ENCODE measurements around the gene SLC29A2.
A peak's percentile ranks its signal among the peaks of the same experiment; 100 is the strongest.

GRCh38 chr11:66386171-66387069, 14.9 kb upstream of the SLC29A2 start:
- TF ChIP-seq SALL2 (tag by site-specific recombination; IDR thresholded peaks at IDR 0.05; ENCODE audit: borderline replicate concordance) (no peak), ZNF629 (tag by site-specific recombination; IDR thresholded peaks at IDR 0.05) (no peak), ELK4 (IDR thresholded peaks at IDR 0.05; ENCODE audit: borderline replicate concordance, low read depth, low read length) (no peak), CTCF (tag by site-specific recombination; IDR thresholded peaks at IDR 0.05) (peak; percentile 50), ZBTB21 (tag by site-specific recombination; IDR thresholded peaks at IDR 0.05) (no peak), ZNF645 (tag by site-specific recombination; IDR thresholded peaks at IDR 0.05) (no peak), ZNF626 (tag by site-specific recombination; IDR thresholded peaks at IDR 0.05) (no peak), PRDM1 (tag by site-specific recombination; IDR thresholded peaks at IDR 0.05) (no peak), ZNF274 (IDR thresholded peaks at IDR 0.05; ENCODE audit: low read length) (no peak), ZNF274 (tag by site-specific recombination; IDR thresholded peaks at IDR 0.05; ENCODE audit: borderline replicate concordance) (no peak), REST (tag by site-specific recombination; IDR thresholded peaks at IDR 0.05) (no peak)

All from HEK293 (cell line).